GM23338 (cell line): ENCODE measurements around the gene M6PR. TPM values are rescaled to one million over a fixed set of nuclear protein-coding genes. Genes with fewer than 3 reads are reported as not detected.

Source experiments
- ATAC-seq: fragments of 200-7000 bp; cut with Tn5 transposase; 3 replicates; pipeline ENCODE4 v1.9.1; 2020
- DNase-seq: peaks from one replicate; pipeline ENCODE4 v3.0.0-alpha.2; 2015; ENCODE audit warnings: low spot score
- H2AFZ ChIP-seq: fragments of 200-600 bp; sonication (generic); 2 replicates; pipeline ENCODE4 v1.8.0; 2016; ENCODE audit warnings: antibody characterized with exemption, mild to moderate bottlenecking, moderate library complexity
- H3F3A ChIP-seq: fragments of 200-600 bp; sonication (generic); replicated peaks from 2 replicates; pipeline ENCODE4 v1.8.0; 2017; ENCODE audit warnings: antibody characterized with exemption, mixed run types, low read depth
- H3K27ac ChIP-seq: fragments of 200-600 bp; sonication (generic); 2 replicates; pipeline ENCODE4 v1.6.1; 2016; ENCODE audit warnings: low read depth
- H3K27me3 ChIP-seq: fragments of 200-600 bp; sonication (generic); 2 replicates; pipeline ENCODE4 v1.8.0; 2016; ENCODE audit warnings: mild to moderate bottlenecking, mixed run types, moderate library complexity; ENCODE audit not compliant: insufficient read depth
- H3K36me3 ChIP-seq: fragments of 200-600 bp; sonication (generic); 2 replicates; pipeline ENCODE4 v1.8.0; 2016; ENCODE audit warnings: mild to moderate bottlenecking; ENCODE audit not compliant: insufficient read depth
- H3K4me1 ChIP-seq: fragments of 200-600 bp; sonication (generic); 2 replicates; pipeline ENCODE4 v1.8.0; 2016; ENCODE audit warnings: mild to moderate bottlenecking, moderate library complexity; ENCODE audit not compliant: insufficient read depth
- H3K4me2 ChIP-seq: fragments of 200-600 bp; sonication (generic); 2 replicates; pipeline ENCODE4 v1.7.1; 2017; ENCODE audit warnings: mixed run types
- H3K4me3 ChIP-seq: fragments of 200-600 bp; sonication (generic); 2 replicates; pipeline ENCODE4 v1.6.1; 2016; ENCODE audit warnings: mixed run types
- H3K79me2 ChIP-seq: fragments of 200-600 bp; sonication (generic); replicated peaks from 2 replicates; pipeline ENCODE4 v1.8.0; 2017; ENCODE audit warnings: mild to moderate bottlenecking; ENCODE audit not compliant: insufficient read depth
- H3K9me2 ChIP-seq: fragments of 200-600 bp; sonication (generic); 2 replicates; pipeline ENCODE4 v1.8.0; 2017; ENCODE audit not compliant: insufficient read depth
- H4K20me1 ChIP-seq: fragments of 200-600 bp; sonication (generic); replicated peaks from 2 replicates; pipeline ENCODE4 v1.8.0; 2017; ENCODE audit warnings: mild to moderate bottlenecking; ENCODE audit not compliant: insufficient read depth
- H3K27ac Mint-ChIP-seq: 2 replicates; pipeline ENCODE4 v1.8.0; 2020; ENCODE audit warnings: inconsistent platforms, mild to moderate bottlenecking, moderate library complexity, mixed read lengths
- H3K27me3 Mint-ChIP-seq: 3 replicates; pipeline ENCODE4 v1.8.0; 2022; ENCODE audit warnings: low read depth, mild to moderate bottlenecking, moderate library complexity, mixed read lengths, inconsistent platforms; ENCODE audit not compliant: insufficient read depth, poor library complexity
- H3K36me3 Mint-ChIP-seq: 3 replicates; pipeline ENCODE4 v1.8.0; 2021; ENCODE audit warnings: low read depth, mild to moderate bottlenecking, inconsistent platforms, moderate library complexity, mixed read lengths
- H3K4me1 Mint-ChIP-seq: 3 replicates; pipeline ENCODE4 v1.8.0; 2020; ENCODE audit warnings: mild to moderate bottlenecking, inconsistent platforms, mixed read lengths
- H3K4me3 Mint-ChIP-seq: 3 replicates; pipeline ENCODE4 v1.8.0; 2021; ENCODE audit warnings: moderate library complexity, mild to moderate bottlenecking, inconsistent platforms, mixed read lengths
- H3K9me3 Mint-ChIP-seq: 3 replicates; pipeline ENCODE4 v1.8.0; 2020; ENCODE audit warnings: moderate library complexity, mild to moderate bottlenecking, inconsistent platforms, mixed read lengths
- polyA plus RNA-seq: library from polyadenylated mRNA; unstranded; fragments of >200 nt; fragmentation: Nextera tagmentation; extraction: Ambion mirVana; gene quantifications from 2 replicates; pipeline ENCODE4 v1.2.1, GENCODE V29; 2016
- total RNA-seq: library from RNA; depleted of rRNA; stranded (reverse); fragments of >200 nt; shearing (Covaris generic); gene quantifications from 2 replicates; pipeline ENCODE4 v1.2.3, GENCODE V29; 2014; rRNA removed
- TF ChIP-seq, protein P1 (sequence below): IDR thresholded peaks from one replicate; pipeline ENCODE4 v1.6.1; 2018; ENCODE audit warnings: antibody characterized with exemption; ENCODE audit not compliant: unreplicated experiment

M6PR gene
- total and polyA plus RNA-seq, 2 experiments from 2014 or later: 103 to 147 TPM

- Mint-ChIP-seq H3K9me3 (peaks cover 17% of the 10 kb centered on the region), H3K27ac (no peak overlapping the region), H3K27me3 (peaks cover 4% of the 10 kb centered on the region), H3K36me3 (peaks cover 21% of the 10 kb centered on the region), H3K4me3 (no peak overlapping the region), H3K4me1 (peaks cover 11% of the 10 kb centered on the region; the same call in 2 of the 3 replicates)
- Histone ChIP-seq H3K4me3 (no peak overlapping the region), H3K79me2 (no peaks in the 10 kb centered on the region), H2AFZ (no peak overlapping the region), H3K27me3 (no peaks in the 10 kb centered on the region), H3K27ac (no peak overlapping the region), H3K36me3 (no peaks in the 10 kb centered on the region), H4K20me1 (no peaks in the 10 kb centered on the region), H3K4me1 (peaks cover 7% of the 10 kb centered on the region), H3K9me2 (no peaks in the 10 kb centered on the region), H3K4me2 (no peak overlapping the region), H3F3A (no peaks in the 10 kb centered on the region)
- ATAC-seq (no peak), DNase-seq (no peak)
- TF ChIP-seq, protein P1, sequence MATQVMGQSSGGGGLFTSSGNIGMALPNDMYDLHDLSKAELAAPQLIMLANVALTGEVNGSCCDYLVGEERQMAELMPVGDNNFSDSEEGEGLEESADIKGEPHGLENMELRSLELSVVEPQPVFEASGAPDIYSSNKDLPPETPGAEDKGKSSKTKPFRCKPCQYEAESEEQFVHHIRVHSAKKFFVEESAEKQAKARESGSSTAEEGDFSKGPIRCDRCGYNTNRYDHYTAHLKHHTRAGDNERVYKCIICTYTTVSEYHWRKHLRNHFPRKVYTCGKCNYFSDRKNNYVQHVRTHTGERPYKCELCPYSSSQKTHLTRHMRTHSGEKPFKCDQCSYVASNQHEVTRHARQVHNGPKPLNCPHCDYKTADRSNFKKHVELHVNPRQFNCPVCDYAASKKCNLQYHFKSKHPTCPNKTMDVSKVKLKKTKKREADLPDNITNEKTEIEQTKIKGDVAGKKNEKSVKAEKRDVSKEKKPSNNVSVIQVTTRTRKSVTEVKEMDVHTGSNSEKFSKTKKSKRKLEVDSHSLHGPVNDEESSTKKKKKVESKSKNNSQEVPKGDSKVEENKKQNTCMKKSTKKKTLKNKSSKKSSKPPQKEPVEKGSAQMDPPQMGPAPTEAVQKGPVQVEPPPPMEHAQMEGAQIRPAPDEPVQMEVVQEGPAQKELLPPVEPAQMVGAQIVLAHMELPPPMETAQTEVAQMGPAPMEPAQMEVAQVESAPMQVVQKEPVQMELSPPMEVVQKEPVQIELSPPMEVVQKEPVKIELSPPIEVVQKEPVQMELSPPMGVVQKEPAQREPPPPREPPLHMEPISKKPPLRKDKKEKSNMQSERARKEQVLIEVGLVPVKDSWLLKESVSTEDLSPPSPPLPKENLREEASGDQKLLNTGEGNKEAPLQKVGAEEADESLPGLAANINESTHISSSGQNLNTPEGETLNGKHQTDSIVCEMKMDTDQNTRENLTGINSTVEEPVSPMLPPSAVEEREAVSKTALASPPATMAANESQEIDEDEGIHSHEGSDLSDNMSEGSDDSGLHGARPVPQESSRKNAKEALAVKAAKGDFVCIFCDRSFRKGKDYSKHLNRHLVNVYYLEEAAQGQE: no peak
Measured at GRCh38 chr12:8891976-8892375, 57.5 kb downstream of the M6PR start.

Other genes with a start within 250 kb of the M6PR start
- 6.0 and 7.5 TPM in 2 replicates for gene A2ML1, start 127.0 kb downstream of the M6PR start, total RNA-seq
- 3.8 and 4.2 TPM in 2 replicates for gene A2ML1, start 127.0 kb downstream of the M6PR start, polyA plus RNA-seq
- 1,003 and 1,069 TPM in 2 replicates for gene PHC1, start 35.1 kb downstream of the M6PR start, total RNA-seq
- gene PHC1, start 35.1 kb downstream of the M6PR start, polyA plus RNA-seq: 252 and 303 TPM in 2 replicates
- gene KLRG1, start 39.9 kb upstream of the M6PR start, total RNA-seq: 5.1 and 8.0 TPM in 2 replicates
- 6.0 and 7.9 TPM in 2 replicates for gene KLRG1, start 39.9 kb upstream of the M6PR start, polyA plus RNA-seq
- gene A2M, start 166.3 kb upstream of the M6PR start, total RNA-seq: not detected in 2 replicates
- 0.92 and 1.3 TPM in 2 replicates for gene A2M, start 166.3 kb upstream of the M6PR start, polyA plus RNA-seq